Naive thymus-derived CD8-positive, alpha-beta T cell (primary cell): Measurements from ENCODE around the gene DCDC1. TPM values are rescaled to one million over a fixed set of nuclear protein-coding genes. Genes with fewer than 3 reads are reported as not detected.

ENCODE experiments used
- ATAC-seq, 2 donors: fragments of 150-1000 bp; cut with Tn5 transposase in 1 of 2; sonication (Bioruptor Pico), chemical (Tn5 transposase) in 1 of 2; 1 replicate in 1 of 2; 2 replicates in 1 of 2; pipeline ENCODE4 v1.10.0; 2021; ENCODE audit warnings: mild to moderate bottlenecking in 2 of 2, moderate library complexity in 2 of 2
- POLR2A ChIA-PET: fragments of 350-600 bp; sonication (Branson Sonifier 250); formaldehyde crosslinking; loops from one replicate; lab custom pipeline; 2021; ENCODE audit warnings: antibody characterized with exemption; lab: Charles Lee
- DNase-seq, 10 donors: peaks; one replicate each; pipeline versions ENCODE4 v3.0.0 to v3.0.0-alpha.2; 2020 to 2022
- H3K27ac Mint-ChIP-seq, 10 donors: one replicate each; pipeline ENCODE4 v1.8.0; 2020 to 2022; ENCODE audit warnings: mild to moderate bottlenecking in 10 of 10, mixed read lengths in 10 of 10, moderate library complexity in 4 of 10, inconsistent platforms in 1 of 10
- H3K27me3 Mint-ChIP-seq, 5 donors: one replicate each; pipeline ENCODE4 v1.8.0; 2021 to 2022; ENCODE audit warnings: mixed read lengths in 5 of 5
- H3K36me3 Mint-ChIP-seq, 3 donors: one replicate each; pipeline ENCODE4 v1.8.0; 2020 to 2022; ENCODE audit warnings: mixed read lengths in 3 of 3, mild to moderate bottlenecking in 2 of 3, inconsistent platforms in 1 of 3
- H3K4me1 Mint-ChIP-seq, 4 donors: one replicate each; pipeline ENCODE4 v1.8.0; 2021 to 2022; ENCODE audit warnings: mixed read lengths in 4 of 4
- H3K4me3 Mint-ChIP-seq, 10 donors: one replicate each; pipeline ENCODE4 v1.8.0; 2020 to 2022; ENCODE audit warnings: mild to moderate bottlenecking in 10 of 10, mixed read lengths in 10 of 10, moderate library complexity in 6 of 10, inconsistent platforms in 1 of 10
- H3K9me3 Mint-ChIP-seq, 9 donors: one replicate each; pipeline ENCODE4 v1.8.0; 2020 to 2022; ENCODE audit warnings: mixed read lengths in 9 of 9, mild to moderate bottlenecking in 3 of 9, inconsistent platforms in 1 of 9, moderate library complexity in 1 of 9
- polyA plus RNA-seq, 3 donors: library from polyadenylated mRNA; unstranded; fragments of 300-500 nt; fragmentation: Illumina TruSeq; gene quantifications; one replicate each; pipeline ENCODE4 v1.2.3, GENCODE V29; 2021
- total RNA-seq, 8 experiments: library from RNA in 2 of 8; stranded (reverse) in 2 of 8; gene quantifications; one replicate each; pipeline ENCODE4 v1.2.3 and lab custom pipeline; 2021 to 2026

Gene DCDC1
- total and polyA plus RNA-seq, 5 experiments from 2014 or later: 0.29 to 1.8 (median 0.46) TPM; not detected in 1

GRCh38 chr11:30861531-30861930, 508.0 kb downstream of the DCDC1 start:
- no peak overlapping the region for H3K4me3 Mint-ChIP-seq
- DNase-seq (no peak), ATAC-seq (no peak)
- no peaks in the 10 kb centered on the region for H3K36me3 Mint-ChIP-seq
- POLR2A ChIA-PET: no interaction called here
- peaks cover 0 to 7% (median 0%) of the 10 kb centered on the region in 5 donors for H3K27me3 Mint-ChIP-seq
- peaks cover 0 to 4% (median 0%) of the 10 kb centered on the region in 9 donors for H3K9me3 Mint-ChIP-seq
- H3K27ac Mint-ChIP-seq: no peak overlapping the region
- no peaks in the 10 kb centered on the region for H3K4me1 Mint-ChIP-seq

DNA sequence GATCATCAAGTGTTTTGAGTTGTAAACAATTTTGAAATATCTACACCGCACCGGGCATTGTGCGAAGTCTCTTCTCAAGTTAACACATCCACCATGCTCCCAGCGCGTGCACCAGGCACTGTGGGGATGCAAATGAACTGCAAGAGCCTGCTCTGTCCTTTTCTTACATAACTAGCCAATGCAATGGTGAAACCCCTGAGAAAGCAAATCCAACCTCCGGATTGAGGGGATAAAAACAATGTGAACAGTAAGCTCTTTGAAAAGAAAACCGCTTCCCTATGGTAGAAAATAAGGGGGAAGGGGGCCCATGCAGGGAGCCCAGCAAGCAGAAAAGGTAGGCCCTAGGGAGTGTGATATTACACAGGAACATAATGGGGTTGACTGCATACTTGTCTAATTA, 508.5 kb downstream of the DCDC1 start:
- DNase-seq: no peak
- ATAC-seq: no peak
- H3K4me1 Mint-ChIP-seq: no peaks in the 10 kb centered on the region
- no peak overlapping the region for H3K4me3 Mint-ChIP-seq
- peaks cover 0 to 7% (median 0%) of the 10 kb centered on the region in 5 donors for H3K27me3 Mint-ChIP-seq
- no peak overlapping the region for H3K27ac Mint-ChIP-seq
- POLR2A ChIA-PET: no interaction called here
- H3K9me3 Mint-ChIP-seq: peaks cover 0 to 4% (median 0%) of the 10 kb centered on the region in 9 donors
- H3K36me3 Mint-ChIP-seq: no peaks in the 10 kb centered on the region

DNA sequence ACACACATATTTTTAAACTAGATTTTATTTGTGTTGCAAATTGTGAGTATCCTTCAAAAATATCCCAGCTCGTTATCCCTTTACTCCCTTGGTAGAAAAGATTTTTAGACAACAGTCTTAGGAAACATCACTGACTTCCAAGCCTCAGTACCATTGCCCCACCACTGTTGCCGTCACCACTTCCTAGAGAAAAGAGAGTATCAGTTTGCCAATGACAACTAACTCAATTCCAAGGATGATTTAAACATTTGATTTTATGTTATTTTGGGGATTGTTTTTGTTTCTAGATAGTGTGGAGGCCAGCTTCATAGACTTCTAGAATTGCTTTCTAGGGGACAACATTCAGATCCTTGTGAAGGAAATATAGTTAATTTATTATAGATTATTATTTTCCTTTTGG, 509.4 kb downstream of the DCDC1 start:
- DNase-seq: no peak
- Mint-ChIP-seq H3K36me3 (no peaks in the 10 kb centered on the region), H3K27ac (no peak overlapping the region), H3K27me3 (peaks cover 0 to 7% (median 0%) of the 10 kb centered on the region in 5 donors), H3K9me3 (no peaks in the 10 kb centered on the region), H3K4me1 (no peaks in the 10 kb centered on the region), H3K4me3 (no peak overlapping the region)
- no peak for ATAC-seq
- POLR2A ChIA-PET: no interaction called here

DNA sequence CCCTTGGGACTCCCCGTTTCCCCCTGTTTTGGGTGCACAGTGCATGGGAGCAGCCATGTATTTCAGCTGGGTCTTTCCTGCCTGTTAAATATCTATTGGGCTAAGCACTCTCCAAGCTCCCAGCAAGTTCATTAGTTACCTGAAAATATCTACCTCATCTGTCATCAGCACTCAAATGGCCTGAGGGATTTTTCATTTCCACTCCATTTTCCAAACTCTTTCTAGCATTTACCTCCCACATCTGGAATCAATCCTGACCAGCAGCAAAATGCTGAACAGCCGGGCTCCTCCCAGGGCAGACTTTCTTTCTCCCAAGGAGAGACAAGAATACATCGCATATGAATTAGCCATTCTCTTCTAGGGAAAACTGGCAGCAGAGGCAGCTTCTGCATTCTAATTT, 509.9 kb downstream of the DCDC1 start:
- no peak overlapping the region for H3K4me3 Mint-ChIP-seq
- H3K9me3 Mint-ChIP-seq: no peaks in the 10 kb centered on the region

GRCh38 chr11:30855383-30856006, 514.0 kb downstream of the DCDC1 start:
- POLR2A ChIA-PET: no interaction called here
- no peaks in the 10 kb centered on the region for H3K9me3 Mint-ChIP-seq
- H3K4me3 Mint-ChIP-seq: no peak overlapping the region
- no peaks in the 10 kb centered on the region for H3K36me3 Mint-ChIP-seq
- H3K27me3 Mint-ChIP-seq: peaks cover 0 to 12% (median 4%) of the 10 kb centered on the region in 5 donors
- H3K27ac Mint-ChIP-seq: no peak overlapping the region
- no peaks in the 10 kb centered on the region for H3K4me1 Mint-ChIP-seq
- ATAC-seq (no peak), DNase-seq (no peak)

More for the DNA sequence above, 509.9 kb downstream of the DCDC1 start:
- Mint-ChIP-seq H3K36me3 (no peaks in the 10 kb centered on the region), H3K27me3 (peaks cover 0 to 7% (median 0%) of the 10 kb centered on the region in 5 donors), H3K27ac (no peak overlapping the region), H3K4me1 (no peaks in the 10 kb centered on the region)
- DNase-seq (no peak), ATAC-seq (no peak)
- POLR2A ChIA-PET: no interaction called here

DNA sequence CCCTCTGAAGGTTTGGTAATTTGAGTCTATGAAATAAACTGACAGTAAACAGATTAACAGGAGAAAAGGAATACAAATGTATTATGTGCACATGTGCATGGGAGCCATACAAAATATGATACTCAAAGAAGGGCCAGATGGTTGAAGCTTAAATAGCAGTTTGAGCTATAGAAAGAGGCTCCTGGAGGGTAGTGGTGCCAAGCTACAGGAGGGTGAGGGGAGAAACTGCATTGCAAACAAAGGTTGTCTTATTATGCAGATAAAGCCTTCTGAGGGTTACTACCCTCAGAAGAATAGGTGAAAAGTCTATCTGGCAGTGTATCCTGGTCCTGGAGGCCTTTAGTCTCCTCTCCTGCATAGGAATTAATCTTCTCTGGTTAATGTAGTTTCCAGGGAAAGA, 516.1 kb downstream of the DCDC1 start:
- Mint-ChIP-seq H3K27me3 (peaks cover 0 to 12% (median 3%) of the 10 kb centered on the region in 5 donors), H3K4me3 (no peak overlapping the region), H3K27ac (no peak overlapping the region), H3K4me1 (no peaks in the 10 kb centered on the region), H3K9me3 (peaks cover 0 to 4% (median 0%) of the 10 kb centered on the region in 9 donors), H3K36me3 (no peaks in the 10 kb centered on the region)
- ATAC-seq: no peak
- no peak for DNase-seq
- POLR2A ChIA-PET: no interaction called here

DNA sequence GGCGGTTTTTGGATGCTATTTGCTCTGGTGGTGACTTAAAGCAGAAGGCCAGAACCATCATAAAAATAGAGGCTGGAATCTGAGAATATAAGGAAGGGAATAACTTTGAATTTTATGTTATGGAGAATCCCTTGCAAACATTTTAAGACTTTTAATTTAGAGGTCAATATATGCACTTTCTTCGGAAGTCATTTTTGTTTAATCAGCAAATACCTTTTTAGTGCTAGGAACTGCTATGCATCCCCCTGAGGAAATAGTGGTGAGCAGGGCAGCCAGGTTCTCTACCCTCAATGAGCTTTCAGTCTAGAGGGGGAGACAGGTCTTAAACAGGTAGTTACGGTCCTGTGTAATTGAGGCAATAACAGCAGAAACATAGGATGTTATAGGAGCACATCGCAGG, 516.9 kb downstream of the DCDC1 start:
- no peak overlapping the region for H3K27ac Mint-ChIP-seq
- H3K27me3 Mint-ChIP-seq: peaks cover 0 to 11% (median 3%) of the 10 kb centered on the region in 5 donors
- POLR2A ChIA-PET: no interaction called here
- peaks cover 0 to 12% (median 2%) of the 10 kb centered on the region in 9 donors for H3K9me3 Mint-ChIP-seq
- H3K36me3 Mint-ChIP-seq: no peaks in the 10 kb centered on the region
- H3K4me1 Mint-ChIP-seq: no peaks in the 10 kb centered on the region
- H3K4me3 Mint-ChIP-seq: no peak overlapping the region
- DNase-seq (no peak), ATAC-seq (no peak)

DNA sequence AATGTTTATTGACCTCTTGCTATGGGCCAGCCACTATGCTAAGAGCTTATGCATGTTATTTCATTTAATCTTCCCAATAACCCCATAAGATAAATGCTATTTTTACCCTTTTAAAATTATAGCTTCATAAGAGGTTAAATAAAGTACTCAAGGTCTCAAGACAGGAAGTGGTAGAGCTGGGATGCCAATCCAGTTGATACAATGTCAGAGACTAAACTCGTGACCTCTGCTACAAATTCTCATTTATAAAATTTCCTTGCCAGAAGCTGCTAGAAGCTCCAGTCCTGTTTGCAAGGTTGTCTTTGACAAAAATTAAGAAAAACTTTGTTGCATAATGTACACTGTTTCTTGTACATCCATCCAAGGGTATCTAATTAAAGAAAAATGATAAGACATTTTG, 517.4 kb downstream of the DCDC1 start:
- no peaks in the 10 kb centered on the region for H3K4me1 Mint-ChIP-seq
- POLR2A ChIA-PET: no interaction called here
- no peaks in the 10 kb centered on the region for H3K36me3 Mint-ChIP-seq
- H3K27me3 Mint-ChIP-seq: peaks cover 0 to 11% (median 3%) of the 10 kb centered on the region in 5 donors
- no peak overlapping the region for H3K4me3 Mint-ChIP-seq
- peaks cover 0 to 18% (median 2%) of the 10 kb centered on the region in 9 donors for H3K9me3 Mint-ChIP-seq
- DNase-seq: no peak
- no peak for ATAC-seq
- H3K27ac Mint-ChIP-seq: no peak overlapping the region

GRCh38 chr11:30837252-30837651, 532.3 kb downstream of the DCDC1 start:
- Mint-ChIP-seq H3K4me1 (no peaks in the 10 kb centered on the region), H3K4me3 (no peak overlapping the region), H3K36me3 (peaks cover 0 to 6% (median 0%) of the 10 kb centered on the region in 3 donors), H3K9me3 (peaks cover 2 to 16% (median 7%) of the 10 kb centered on the region in 9 donors), H3K27ac (no peak overlapping the region), H3K27me3 (peaks cover 0 to 15% (median 9%) of the 10 kb centered on the region in 5 donors)
- no peak for ATAC-seq
- POLR2A ChIA-PET: no interaction called here
- DNase-seq: no peak

GRCh38 chr11:30832831-30833230, 536.7 kb downstream of the DCDC1 start:
- Mint-ChIP-seq H3K9me3 (peaks cover 4 to 16% (median 7%) of the 10 kb centered on the region in 9 donors), H3K27ac (no peak overlapping the region)

GRCh38 chr11:30830681-30831080, 538.9 kb downstream of the DCDC1 start:
- ATAC-seq (no peak), DNase-seq (no peak)
- POLR2A ChIA-PET: no interaction called here
- peaks cover 0 to 25% (median 2%) of the 10 kb centered on the region in 5 donors for H3K27me3 Mint-ChIP-seq
- H3K9me3 Mint-ChIP-seq: peaks cover 1 to 14% (median 7%) of the 10 kb centered on the region in 9 donors
- H3K4me1 Mint-ChIP-seq: no peaks in the 10 kb centered on the region
- no peak overlapping the region for H3K27ac Mint-ChIP-seq
- peaks cover 0 to 6% (median 0%) of the 10 kb centered on the region in 3 donors for H3K36me3 Mint-ChIP-seq
- no peak overlapping the region for H3K4me3 Mint-ChIP-seq

More at GRCh38 chr11:30832831-30833230, 536.7 kb downstream of the DCDC1 start:
- H3K36me3 Mint-ChIP-seq: peaks cover 0 to 6% (median 0%) of the 10 kb centered on the region in 3 donors
- DNase-seq (no peak), ATAC-seq (no peak)
- H3K4me3 Mint-ChIP-seq: no peak overlapping the region
- peaks cover 0 to 25% (median 2%) of the 10 kb centered on the region in 5 donors for H3K27me3 Mint-ChIP-seq
- H3K4me1 Mint-ChIP-seq: no peaks in the 10 kb centered on the region
- POLR2A ChIA-PET: no interaction called here

DNA sequence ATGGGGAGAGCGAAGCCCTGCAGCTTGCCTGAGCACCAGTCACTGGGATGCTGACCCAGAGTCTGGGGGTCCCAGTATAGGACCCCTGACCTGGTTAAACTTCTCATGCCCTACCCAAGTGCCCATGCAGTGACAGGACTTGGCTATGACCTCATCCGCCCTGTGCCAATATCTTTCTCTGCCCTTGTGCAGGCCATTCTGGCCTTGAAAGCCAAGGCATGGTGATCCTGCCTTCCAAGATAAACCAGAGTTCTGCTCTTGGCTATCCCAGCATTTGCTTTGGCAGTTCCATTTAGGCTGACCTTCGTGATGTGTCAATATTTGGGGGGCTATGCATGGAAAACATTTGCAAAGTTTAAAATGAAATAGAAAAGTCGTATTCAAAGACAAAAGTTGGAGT, 542.6 kb downstream of the DCDC1 start:
- Mint-ChIP-seq H3K4me1 (no peaks in the 10 kb centered on the region), H3K36me3 (no peaks in the 10 kb centered on the region), H3K27me3 (peaks cover 0 to 25% (median 2%) of the 10 kb centered on the region in 5 donors), H3K4me3 (no peak overlapping the region), H3K9me3 (peaks cover 0 to 2% (median 0%) of the 10 kb centered on the region in 9 donors), H3K27ac (no peak overlapping the region)
- no peak for ATAC-seq
- no peak for DNase-seq
- POLR2A ChIA-PET: no interaction called here

GRCh38 chr11:30825723-30826122, 543.8 kb downstream of the DCDC1 start:
- no peak overlapping the region for H3K27ac Mint-ChIP-seq
- no peaks in the 10 kb centered on the region for H3K9me3 Mint-ChIP-seq
- H3K4me1 Mint-ChIP-seq: no peaks in the 10 kb centered on the region
- POLR2A ChIA-PET: no interaction called here
- no peaks in the 10 kb centered on the region for H3K36me3 Mint-ChIP-seq
- no peak overlapping the region for H3K4me3 Mint-ChIP-seq
- DNase-seq (no peak), ATAC-seq (no peak)
- H3K27me3 Mint-ChIP-seq: peaks cover 0 to 20% (median 2%) of the 10 kb centered on the region in 5 donors

DNA sequence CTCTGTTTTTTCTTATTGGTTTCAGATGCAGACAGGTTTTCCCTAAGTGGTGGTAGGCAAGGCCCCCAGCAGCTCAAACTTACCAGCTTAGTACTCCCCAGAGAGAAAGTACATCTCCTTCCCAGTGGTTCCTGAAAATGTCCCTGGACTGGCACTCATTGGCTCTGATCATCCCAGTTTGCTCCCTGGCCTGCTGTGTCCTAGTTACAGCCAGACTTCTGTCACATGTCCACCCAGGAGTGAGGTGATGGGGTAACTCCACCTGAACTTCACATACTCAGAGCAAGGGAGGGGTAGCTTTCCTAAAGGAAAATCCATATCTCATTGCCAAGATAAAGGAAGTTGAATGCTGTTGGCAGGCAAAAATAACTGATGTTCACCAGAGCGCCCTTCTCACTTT, 546.4 kb downstream of the DCDC1 start:
- Mint-ChIP-seq H3K4me3 (no peak overlapping the region), H3K9me3 (peaks cover 0 to 1% (median 0%) of the 10 kb centered on the region in 9 donors), H3K27me3 (peaks cover 0 to 2% (median 1%) of the 10 kb centered on the region in 5 donors), H3K36me3 (no peaks in the 10 kb centered on the region), H3K27ac (no peak overlapping the region), H3K4me1 (no peaks in the 10 kb centered on the region)
- no peak for ATAC-seq
- DNase-seq: no peak
- POLR2A ChIA-PET: no interaction called here
